SK-N-SH treated with all-trans-retinoic acid at 6 μM for 48 hours (cell line): ENCODE results near the gene DBR1.

Source experiments
- ATAC-seq: fragments of 200-7000 bp; cut with Tn5 transposase; 3 replicates; pipeline ENCODE4 v1.9.1; 2020; ENCODE audit warnings: mild to moderate bottlenecking, moderate library complexity
- ARNTL ChIP-seq: fragments of 450-650 bp; formaldehyde crosslinking; IDR thresholded peaks from 2 replicates; pipeline ENCODE4 v1.5.0; 2020; ENCODE audit warnings: low read depth, mild to moderate bottlenecking, moderate library complexity, borderline replicate concordance
- BACH2 ChIP-seq: fragments of 250-450 bp; sonication (Bioruptor Pico); IDR thresholded peaks from 2 replicates; pipeline ENCODE4 v1.9.0; 2021; ENCODE audit warnings: mild to moderate bottlenecking, borderline replicate concordance
- CSDC2 ChIP-seq: fragments of 250-450 bp; sonication (Bioruptor Pico); IDR thresholded peaks from 2 replicates; pipeline ENCODE4 v1.5.0; 2020; ENCODE audit warnings: mild to moderate bottlenecking, moderate library complexity
- ESRRG ChIP-seq: fragments of 250-450 bp; sonication (Bioruptor Pico); IDR thresholded peaks from 2 replicates; pipeline ENCODE4 v1.6.1; 2021; ENCODE audit warnings: mild to moderate bottlenecking
- GLIS3 ChIP-seq: fragments of 250-450 bp; sonication (Bioruptor Pico); IDR thresholded peaks from 2 replicates; pipeline ENCODE4 v1.5.0; 2020; ENCODE audit warnings: mild to moderate bottlenecking, moderate library complexity
- ISL1 ChIP-seq: fragments of 250-450 bp; sonication (Bioruptor Pico); IDR thresholded peaks from 2 replicates; pipeline ENCODE4 v2.1.2; 2022; ENCODE audit warnings: mild to moderate bottlenecking, moderate library complexity
- PATZ1 ChIP-seq: fragments of 250-450 bp; sonication (Bioruptor Pico); IDR thresholded peaks from 2 replicates; pipeline ENCODE4 v1.8.0; 2020; ENCODE audit warnings: mild to moderate bottlenecking, moderate library complexity, borderline replicate concordance
- PPARA ChIP-seq: fragments of 250-450 bp; sonication (Bioruptor Pico); IDR thresholded peaks from 2 replicates; pipeline ENCODE4 v1.5.0; 2020; ENCODE audit warnings: mild to moderate bottlenecking, borderline replicate concordance
- RARB ChIP-seq: fragments of 250-450 bp; sonication (Bioruptor Pico); IDR thresholded peaks from 2 replicates; pipeline ENCODE4 v1.8.0; 2021; ENCODE audit warnings: mild to moderate bottlenecking, moderate library complexity
- SNAI2 ChIP-seq: fragments of 250-450 bp; sonication (Bioruptor Pico); IDR thresholded peaks from 2 replicates; pipeline ENCODE4 v1.5.0; 2020; ENCODE audit warnings: mild to moderate bottlenecking, moderate library complexity
- TCF4 ChIP-seq: fragments of 250-450 bp; sonication (Bioruptor Pico); IDR thresholded peaks from 2 replicates; pipeline ENCODE4 v1.8.0; 2021; ENCODE audit warnings: mild to moderate bottlenecking, moderate library complexity, borderline replicate concordance
- TOX ChIP-seq: fragments of 250-450 bp; sonication (Bioruptor Pico); IDR thresholded peaks from 2 replicates; pipeline ENCODE4 v1.8.0; 2021; ENCODE audit warnings: mild to moderate bottlenecking, moderate library complexity, borderline replicate concordance
- TSHZ2 ChIP-seq: fragments of 250-450 bp; sonication (Bioruptor Pico); IDR thresholded peaks from 2 replicates; pipeline ENCODE4 v1.5.0; 2020; ENCODE audit warnings: mild to moderate bottlenecking, moderate library complexity
- ZC3H10 ChIP-seq: fragments of 250-450 bp; sonication (Bioruptor Pico); IDR thresholded peaks from 2 replicates; pipeline ENCODE4 v1.5.1; 2021; ENCODE audit warnings: mild to moderate bottlenecking, moderate library complexity
- ZFP3 ChIP-seq: fragments of 250-450 bp; sonication (Bioruptor Pico); IDR thresholded peaks from 2 replicates; pipeline ENCODE4 v1.5.0; 2020; ENCODE audit warnings: mild to moderate bottlenecking, moderate library complexity
- ZFP30 ChIP-seq: fragments of 450-650 bp; formaldehyde crosslinking; IDR thresholded peaks from 2 replicates; pipeline ENCODE4 v1.5.0; 2022; ENCODE audit warnings: mild to moderate bottlenecking, moderate library complexity
- ZNF565 ChIP-seq: fragments of 450-650 bp; formaldehyde crosslinking; conservative IDR thresholded peaks from 2 replicates; pipeline ENCODE4 v1.5.0; 2020; ENCODE audit warnings: low read depth, mild to moderate bottlenecking, moderate library complexity
- ZNF70 ChIP-seq: fragments of 450-650 bp; formaldehyde crosslinking; IDR thresholded peaks from 2 replicates; pipeline ENCODE4 v1.5.0; 2020; ENCODE audit warnings: mild to moderate bottlenecking, moderate library complexity
- ZNF8 ChIP-seq: fragments of 450-650 bp; formaldehyde crosslinking; IDR thresholded peaks from 2 replicates; pipeline ENCODE4 v1.5.0; 2020; ENCODE audit warnings: mild to moderate bottlenecking, moderate library complexity
- TF ChIP-seq, protein P1 (sequence below): fragments of 250-450 bp; sonication (Bioruptor Pico); IDR thresholded peaks from 2 replicates; pipeline ENCODE4 v1.8.0; 2021; ENCODE audit warnings: low read depth, mild to moderate bottlenecking, moderate library complexity, borderline replicate concordance

DBR1 gene

GRCh38 chr3:138184994-138185393 is 10.3 kb upstream of the DBR1 start:
- TF ChIP-seq ISL1 (CRISPR knock-in tag) (no peak), TOX (no peak), SNAI2 (CRISPR knock-in tag) (no peak), ZFP30 (CRISPR knock-in tag) (no peak), PPARA (no peak), TSHZ2 (no peak), ESRRG (CRISPR knock-in tag) (no peak), ZC3H10 (CRISPR knock-in tag) (no peak), PATZ1 (CRISPR knock-in tag) (no peak), CSDC2 (CRISPR knock-in tag) (no peak), ARNTL (CRISPR knock-in tag) (no peak), TCF4 (CRISPR knock-in tag) (no peak), ZNF70 (no peak), GLIS3 (CRISPR knock-in tag) (no peak), ZNF8 (CRISPR knock-in tag) (no peak), BACH2 (CRISPR knock-in tag) (no peak), ZFP3 (CRISPR knock-in tag) (no peak)
- ATAC-seq: no peak; the same call in 2 of the 3 replicates

DNA sequence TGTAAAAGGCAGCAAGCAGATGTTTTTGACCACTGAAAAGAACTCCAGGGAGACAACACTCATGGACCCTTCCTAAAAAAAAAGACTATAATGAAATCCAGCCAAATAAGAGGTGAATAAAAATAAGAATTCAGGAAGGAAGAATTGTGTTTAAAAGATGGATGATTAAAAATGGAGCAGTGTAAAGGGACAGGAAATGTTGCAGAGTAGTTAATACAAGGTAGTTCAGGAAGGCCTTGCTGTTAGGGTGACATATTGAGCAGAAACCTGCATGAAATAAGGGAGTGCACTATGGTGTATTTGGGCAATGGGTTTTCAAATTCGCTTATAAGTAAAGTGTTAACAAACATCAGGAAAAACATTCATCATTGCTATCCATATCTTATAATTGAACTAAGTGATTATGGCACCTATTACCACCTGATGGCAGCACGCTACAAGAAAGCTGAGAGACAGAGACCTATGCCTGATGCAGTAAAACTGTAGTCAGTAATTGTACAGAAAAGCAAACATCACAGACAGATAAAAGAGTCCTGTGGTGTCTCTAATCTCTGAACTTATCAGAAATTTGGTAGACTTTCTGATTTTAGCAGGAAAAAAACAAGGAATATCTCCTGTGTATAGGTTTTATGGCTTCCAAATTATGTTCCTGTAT is 5.8 kb upstream of the DBR1 start:
- TF ChIP-seq ZNF70: no peak
- peak; percentile 88 for ATAC-seq

DNA sequence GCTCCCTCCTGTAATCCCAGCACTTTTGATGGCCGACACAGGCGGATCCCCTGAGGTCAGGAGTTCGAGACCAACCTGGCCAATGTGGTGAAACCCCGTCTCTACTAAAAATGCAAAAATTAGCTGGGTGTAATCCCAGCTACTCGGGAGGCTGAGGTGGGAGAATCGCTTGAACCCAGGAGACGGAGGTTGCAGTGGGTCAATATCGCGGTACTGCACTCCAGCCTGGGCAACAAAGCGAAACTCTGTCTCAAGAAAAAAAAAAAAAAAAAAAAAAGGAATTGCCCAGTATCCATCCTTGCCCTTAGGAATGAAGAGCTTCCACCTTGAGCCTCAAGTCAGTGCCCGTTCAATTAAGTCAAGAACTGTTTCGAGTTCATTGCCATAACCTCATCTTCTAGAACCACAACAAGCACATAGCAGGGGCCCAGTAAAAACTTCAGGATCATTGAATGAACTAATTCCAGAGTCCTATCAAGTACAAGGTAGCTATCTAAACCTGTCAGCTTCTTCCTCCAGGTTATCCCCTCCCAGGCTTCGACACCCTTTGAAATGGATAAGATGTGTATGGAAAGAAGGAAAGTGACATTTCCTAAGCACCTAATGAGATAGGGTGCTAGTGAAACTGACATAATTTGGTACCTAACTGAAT is 826 bp downstream of the DBR1 start:
- TF ChIP-seq RARB (CRISPR knock-in tag): no peak
- TF ChIP-seq ZNF70: no peak
- TF ChIP-seq CSDC2 (CRISPR knock-in tag): no peak
- TF ChIP-seq PATZ1 (CRISPR knock-in tag): no peak
- TF ChIP-seq ARNTL (CRISPR knock-in tag): no peak
- no peak for TF ChIP-seq ZNF8 (CRISPR knock-in tag)
- TF ChIP-seq TCF4 (CRISPR knock-in tag): no peak
- TF ChIP-seq, protein P1, sequence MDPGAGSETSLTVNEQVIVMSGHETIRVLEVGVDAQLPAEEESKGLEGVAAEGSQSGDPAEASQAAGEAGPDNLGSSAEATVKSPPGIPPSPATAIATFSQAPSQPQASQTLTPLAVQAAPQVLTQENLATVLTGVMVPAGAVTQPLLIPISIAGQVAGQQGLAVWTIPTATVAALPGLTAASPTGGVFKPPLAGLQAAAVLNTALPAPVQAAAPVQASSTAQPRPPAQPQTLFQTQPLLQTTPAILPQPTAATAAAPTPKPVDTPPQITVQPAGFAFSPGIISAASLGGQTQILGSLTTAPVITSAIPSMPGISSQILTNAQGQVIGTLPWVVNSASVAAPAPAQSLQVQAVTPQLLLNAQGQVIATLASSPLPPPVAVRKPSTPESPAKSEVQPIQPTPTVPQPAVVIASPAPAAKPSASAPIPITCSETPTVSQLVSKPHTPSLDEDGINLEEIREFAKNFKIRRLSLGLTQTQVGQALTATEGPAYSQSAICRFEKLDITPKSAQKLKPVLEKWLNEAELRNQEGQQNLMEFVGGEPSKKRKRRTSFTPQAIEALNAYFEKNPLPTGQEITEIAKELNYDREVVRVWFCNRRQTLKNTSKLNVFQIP (CRISPR knock-in tag): no peak
- TF ChIP-seq ZNF565 (CRISPR knock-in tag): no peak
- no peak for TF ChIP-seq SNAI2 (CRISPR knock-in tag)
- no peak for TF ChIP-seq ZC3H10 (CRISPR knock-in tag)
- no peak for TF ChIP-seq PPARA
- TF ChIP-seq TSHZ2: no peak
- TF ChIP-seq ISL1 (CRISPR knock-in tag): no peak
- TF ChIP-seq BACH2 (CRISPR knock-in tag): no peak
- TF ChIP-seq GLIS3 (CRISPR knock-in tag): no peak
- peak; percentile 44 for ATAC-seq
